IPS DF 4.7 (cell line): ENCODE results near the gene C1QL4.
"Not testable (repeated sequence)": the region's sequence is repeated elsewhere in the genome, so short reads cannot be mapped to it uniquely, and the experiment has no call there.

Experiments
- DNase-seq: peaks from one replicate; pipeline ENCODE4 v3.0.0-alpha.2; 2013; ENCODE audit warnings: low spot score; ENCODE audit errors: extremely low read depth

Gene C1QL4

GRCh38 chr12:49333778-49334177 is 3.2 kb downstream of the C1QL4 start:
- DNase-seq = not testable (repeated sequence)

GRCh38 chr12:49332891-49333371 is 4.1 kb downstream of the C1QL4 start:
- DNase-seq = no peak

GRCh38 chr12:49332441-49332861 is 4.5 kb downstream of the C1QL4 start:
- no peak for DNase-seq

GRCh38 chr12:49331380-49332222 is 5.4 kb downstream of the C1QL4 start:
- DNase-seq = no peak

- DNase-seq = no peak
Measured at GRCh38 chr12:49330631-49331379, 6.2 kb downstream of the C1QL4 start.

GRCh38 chr12:49330032-49330619 is 6.9 kb downstream of the C1QL4 start:
- DNase-seq = no peak

- DNase-seq = no peak
Measured at GRCh38 chr12:49328816-49329215, 8.2 kb downstream of the C1QL4 start.

GRCh38 chr12:49327887-49328286 is 9.1 kb downstream of the C1QL4 start:
- no peak for DNase-seq

GRCh38 chr12:49327368-49327767 is 9.6 kb downstream of the C1QL4 start:
- DNase-seq = no peak

GRCh38 chr12:49325606-49326005 is 11.4 kb downstream of the C1QL4 start:
- DNase-seq = no peak

GRCh38 chr12:49323524-49324097 is 13.4 kb downstream of the C1QL4 start:
- DNase-seq = no peak

- DNase-seq = peak; percentile 98
Measured at GRCh38 chr12:49322708-49323523, 14.1 kb downstream of the C1QL4 start, which contains the start of gene TROAP. TROAP (plus strand) TSS chr12:49323255; CDS start chr12:49323609, 354 bp downstream.

- DNase-seq = no peak
Measured at GRCh38 chr12:49322367-49322707, 14.7 kb downstream of the C1QL4 start.

GRCh38 chr12:49320411-49321103 is 16.4 kb downstream of the C1QL4 start:
- not testable (repeated sequence) for DNase-seq

GRCh38 chr12:49317118-49317517 is 19.9 kb downstream of the C1QL4 start:
- not testable (repeated sequence) for DNase-seq

- no peak for DNase-seq
Measured at GRCh38 chr12:49314811-49315210, 22.2 kb downstream of the C1QL4 start.

GRCh38 chr12:49310451-49311000 is 26.5 kb downstream of the C1QL4 start:
- DNase-seq = not testable (repeated sequence)

GRCh38 chr12:49309386-49309785 is 27.6 kb downstream of the C1QL4 start:
- no peak for DNase-seq

- no peak for DNase-seq
Measured at GRCh38 chr12:49305762-49306510, 31.1 kb downstream of the C1QL4 start.
